IMR-90 (cell line): ENCODE measurements around the gene TIGD3. TPM values are rescaled to one million over a fixed set of nuclear protein-coding genes. Genes with fewer than 3 reads are reported as not detected.

Source experiments
- ATAC-seq: fragments of 200-7000 bp; cut with Tn5 transposase; 2 replicates; pipeline ENCODE4 v1.9.1; 2020; ENCODE audit warnings: low read depth, mild to moderate bottlenecking, moderate library complexity
- BruUV-seq: library from RNA; stranded (reverse); fragments of 400-500 nt; replicated peaks from 2 replicates; lab custom pipeline; 2021; lab: Mats Ljungman, UMichigan
- CTCF ChIA-PET: fragments of 300-600 bp; formaldehyde crosslinking; extraction: SDS; loops from one replicate; lab custom pipeline; 2021; ENCODE audit warnings: antibody characterized with exemption; lab: Yijun Ruan, JAX
- POLR2A ChIA-PET: fragments of 300-600 bp; sonication (Branson Sonifier 250); formaldehyde crosslinking; loops from one replicate; lab custom pipeline; 2022; ENCODE audit warnings: antibody characterized with exemption; ENCODE audit not compliant: unreplicated experiment; lab: Charles Lee
- DNase-seq: peaks from one replicate; pipeline ENCODE4 v3.0.0; 2013
- H2AFZ ChIP-seq: replicated peaks from 2 replicates; pipeline ENCODE3; 2013; ENCODE audit warnings: low read length, mild to moderate bottlenecking; ENCODE audit not compliant: poor library complexity
- H2AK5ac ChIP-seq: 2 replicates; pipeline ENCODE4 v1.6.1; 2013; ENCODE audit warnings: low read depth, low read length, inconsistent platforms
- H2AK9ac ChIP-seq: replicated peaks from 2 replicates; pipeline ENCODE3; 2013; ENCODE audit warnings: mild to moderate bottlenecking, low read depth, low read length, moderate library complexity; ENCODE audit not compliant: poor library complexity
- H2BK120ac ChIP-seq: 2 replicates; pipeline ENCODE4 v1.6.1; 2013; ENCODE audit warnings: low read depth, low read length, inconsistent platforms
- H2BK15ac ChIP-seq: 3 replicates; pipeline ENCODE4 v1.6.1; 2013; ENCODE audit warnings: low read depth, low read length, inconsistent platforms
- H2BK20ac ChIP-seq: 2 replicates; pipeline ENCODE4 v1.6.1; 2013; ENCODE audit warnings: low read depth, mild to moderate bottlenecking, inconsistent platforms, low read length, moderate library complexity
- H2BK5ac ChIP-seq: 2 replicates; pipeline ENCODE4 v1.6.1; 2013; ENCODE audit warnings: mild to moderate bottlenecking, low read depth, low read length, inconsistent platforms; ENCODE audit not compliant: poor library complexity, severe bottlenecking
- H3K14ac ChIP-seq: replicated peaks from 2 replicates; pipeline ENCODE4 v1.6.1; 2013; ENCODE audit warnings: low read depth, low read length, inconsistent platforms
- H3K18ac ChIP-seq: 2 replicates; pipeline ENCODE4 v1.6.1; 2013; ENCODE audit warnings: low read depth, low read length, control low read depth
- H3K23ac ChIP-seq: 2 replicates; pipeline ENCODE4 v1.6.1; 2013; ENCODE audit warnings: low read depth, low read length, inconsistent platforms
- H3K27ac ChIP-seq: 2 replicates; pipeline ENCODE4 v1.5.1; 2013; ENCODE audit warnings: mild to moderate bottlenecking, control low read depth, low read length; ENCODE audit not compliant: insufficient read depth
- H3K27me3 ChIP-seq: 2 replicates; pipeline ENCODE4 v1.6.1; 2013; ENCODE audit warnings: low read length; ENCODE audit not compliant: control insufficient read depth, insufficient read depth
- H3K36me3 ChIP-seq: 2 replicates; pipeline ENCODE4 v1.6.1; 2013; ENCODE audit warnings: low read length, mixed read lengths; ENCODE audit not compliant: control insufficient read depth, insufficient read depth
- H3K4ac ChIP-seq: 2 replicates; pipeline ENCODE4 v1.6.1; 2013; ENCODE audit warnings: low read depth, low read length, inconsistent platforms
- H3K4me1 ChIP-seq: 2 replicates; pipeline ENCODE4 v1.6.1; 2013; ENCODE audit warnings: low read length, mixed read lengths; ENCODE audit not compliant: control insufficient read depth, insufficient read depth
- H3K4me2 ChIP-seq: 2 replicates; pipeline ENCODE4 v1.6.1; 2013; ENCODE audit warnings: low read depth, mild to moderate bottlenecking, control low read depth, low read length, moderate library complexity
- H3K4me3 ChIP-seq: 2 replicates; pipeline ENCODE4 v1.5.1; 2013; ENCODE audit warnings: low read depth, mild to moderate bottlenecking, control low read depth, low read length, moderate library complexity; ENCODE audit not compliant: insufficient read depth
- H3K56ac ChIP-seq: 2 replicates; pipeline ENCODE4 v1.6.1; 2013; ENCODE audit warnings: low read length, inconsistent platforms; ENCODE audit not compliant: insufficient read depth; ENCODE audit errors: extremely low read depth
- H3K79me1 ChIP-seq, 2 experiments: 2 replicates each; pipeline ENCODE4 v1.6.1; 2013; ENCODE audit warnings: low read length in 2 of 2, inconsistent platforms in 1 of 2, low read depth in 1 of 2
- H3K9ac ChIP-seq: 2 replicates; pipeline ENCODE4 v1.6.1; 2013; ENCODE audit warnings: low read depth, low read length, control low read depth
- H3K9me1 ChIP-seq: 2 replicates; pipeline ENCODE4 v1.6.1; 2013; ENCODE audit warnings: low read length, inconsistent platforms; ENCODE audit not compliant: insufficient read depth
- H3K9me3 ChIP-seq: 2 replicates; pipeline ENCODE4 v1.6.1; 2013; ENCODE audit warnings: low read length; ENCODE audit not compliant: control insufficient read depth, insufficient read depth
- H4K20me1 ChIP-seq: 2 replicates; pipeline ENCODE4 v1.6.1; 2013; ENCODE audit warnings: low read length, inconsistent platforms; ENCODE audit not compliant: insufficient read depth
- H4K5ac ChIP-seq: 2 replicates; pipeline ENCODE4 v1.6.1; 2013; ENCODE audit warnings: mild to moderate bottlenecking, low read depth, low read length, control low read depth
- H4K8ac ChIP-seq, 2 experiments: 2 replicates each; pipeline ENCODE4 v1.6.1; 2013; ENCODE audit warnings: low read depth in 2 of 2, low read length in 2 of 2, control low read depth in 1 of 2, inconsistent platforms in 1 of 2
- H4K91ac ChIP-seq: 2 replicates; pipeline ENCODE4 v1.6.1; 2013; ENCODE audit warnings: low read depth, low read length, inconsistent platforms; ENCODE audit not compliant: insufficient read depth
- CEBPB ChIP-seq: IDR thresholded peaks from 2 replicates; pipeline ENCODE4 v1.6.1; 2012; ENCODE audit warnings: low read depth, low read length, improper control_type of control experiment
- POLR2A ChIP-seq: IDR thresholded peaks from 2 replicates; pipeline ENCODE4 v1.6.1; 2012; ENCODE audit warnings: mild to moderate bottlenecking, low read depth, low read length
- WGBS, 2 experiments: methylation state at CpG; one replicate each; pipeline versions ENCODE4 v1.1.5 to v1.1.7; 2013; ENCODE audit warnings: missing lambda C conversion rate in 2 of 2; ENCODE audit not compliant: insufficient read length in 1 of 2; ENCODE audit errors: extremely low coverage in 2 of 2; 5-methylcytosine and 5-hydroxymethylcytosine counted together
- dilution Hi-C: fragments of 300-500 bp; cut with HindIII; formaldehyde crosslinking; loops from one replicate; pipeline ENCODE4 v1.14.3; 2018; ENCODE audit warnings: low sequenced_read_pairs; ENCODE audit not compliant: unreplicated experiment
- in situ Hi-C: fragments of 300-500 bp; cut with MboI; formaldehyde crosslinking; loops from 3 replicates; pipeline ENCODE4 v1.14.3; 2019; ENCODE audit warnings: low sequenced_read_pairs, inconsistent platforms, mixed read lengths
- intact Hi-C: fragments of 100-400 bp; cut with micrococcal nuclease; formaldehyde crosslinking; loops from 2 replicates; pipeline ENCODE4 v1.10.0; 2022
- polyA plus RNA-seq, 3 experiments: library from polyadenylated mRNA; depleted of rRNA; stranded (reverse); fragments of >200 nt; gene quantifications; 2 replicates each; pipeline ENCODE4 v1.2.3, GENCODE V29; 2012; ENCODE audit warnings: low replicate concordance in 1 of 3
- total RNA-seq: library from RNA; depleted of rRNA; stranded (reverse); fragments of >200 nt; gene quantifications from 2 replicates; pipeline ENCODE4 v1.2.3, GENCODE V29; 2012

The TIGD3 gene
- total and polyA plus RNA-seq, 2 of the 4 experiments (the other 2 are of a cell fraction) = 0.12 TPM; not detected in 1

DNA sequence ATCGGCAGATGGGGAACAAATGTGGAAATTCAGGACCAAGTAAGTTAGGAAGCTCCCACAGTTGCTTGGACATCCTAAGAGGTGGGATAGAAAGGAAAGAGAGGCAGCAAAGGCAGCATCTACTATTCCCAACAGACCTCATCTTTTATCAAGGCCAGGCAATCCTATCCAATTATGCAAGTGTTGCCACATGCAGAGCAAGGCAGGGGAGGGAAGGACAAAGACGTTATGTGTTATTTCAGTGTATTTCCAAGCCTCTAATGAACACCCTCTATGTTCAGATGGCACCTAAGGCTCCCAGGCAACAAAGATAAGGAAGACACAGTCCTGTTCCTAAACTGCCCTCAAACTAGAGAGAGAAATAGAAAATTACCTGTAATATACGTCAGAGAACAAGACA is 9.2 kb downstream of the TIGD3 start:
- Histone ChIP-seq H2BK120ac (no peak overlapping the region), H4K91ac (no peak overlapping the region)
- POLR2A ChIA-PET = no interaction called here

More for the DNA sequence above, 9.2 kb downstream of the TIGD3 start:
- ATAC-seq = no peak
- Histone ChIP-seq H3K27me3 (no peaks in the 10 kb centered on the region), H3K18ac (no peak overlapping the region), H3K36me3 (no peaks in the 10 kb centered on the region), H3K9ac (no peak overlapping the region), H2BK15ac (no peak overlapping the region), H3K79me1 (peaks cover 0 to 6% of the 10 kb centered on the region in 2 experiments; a peak in 1 of 4 replicates), H3K27ac (no peak overlapping the region), H3K56ac (no peak overlapping the region), H4K5ac (no peak overlapping the region), H3K9me1 (no peaks in the 10 kb centered on the region), H2AK9ac (no peak overlapping the region), H3K4ac (no peak overlapping the region), H2AFZ (no peak overlapping the region), H4K20me1 (no peaks in the 10 kb centered on the region), H3K23ac (no peak overlapping the region), H2AK5ac (no peak overlapping the region), H3K9me3 (no peaks in the 10 kb centered on the region), H2BK20ac (no peak overlapping the region), H3K4me2 (no peak overlapping the region), H2BK5ac (no peak overlapping the region), H3K14ac (no peak overlapping the region), H3K4me1 (no peaks in the 10 kb centered on the region), H3K4me3 (no peak overlapping the region), H4K8ac (no peak overlapping the region)
- TF ChIP-seq POLR2A (no peak), CEBPB (peak; percentile 34; the same call in 1 of the 2 replicates)
- dilution Hi-C loops = no loop called here
- intact Hi-C loops = no loop called here
- no TSS peak for BruUV-seq
- no peak for DNase-seq
- no CpG with 5 or more reads among the region's 3 CpGs for WGBS, 2 experiments
- CTCF ChIA-PET = no interaction called here
- in situ Hi-C loops = no loop called here
